Parathyroid adenoma (tissue), 2 donors: ENCODE measurements around the gene ST14.

Experiments used
- H2AFZ ChIP-seq: fragments of 300-600 bp; sonication (generic); one replicate; pipeline ENCODE4 v1.7.0; 2017; ENCODE audit warnings: antibody characterized with exemption, mild to moderate bottlenecking
- H3K27ac ChIP-seq: fragments of 300-600 bp; sonication (generic); one replicate; pipeline ENCODE4 v1.7.0; 2017
- H3K27me3 ChIP-seq: fragments of 300-600 bp; sonication (generic); one replicate; pipeline ENCODE4 v1.7.0; 2017; ENCODE audit warnings: low read length; ENCODE audit not compliant: control insufficient read depth, insufficient read depth
- H3K36me3 ChIP-seq: fragments of 300-600 bp; sonication (generic); one replicate; pipeline ENCODE4 v1.7.0; 2017; ENCODE audit warnings: low read length; ENCODE audit not compliant: control insufficient read depth, insufficient read depth
- H3K4me1 ChIP-seq: fragments of 300-600 bp; sonication (generic); one replicate; pipeline ENCODE4 v1.7.0; 2017; ENCODE audit warnings: control low read depth
- H3K4me2 ChIP-seq: fragments of 300-600 bp; sonication (generic); one replicate; pipeline ENCODE4 v1.7.0; 2017; ENCODE audit warnings: low read length
- H3K4me3 ChIP-seq: fragments of 300-600 bp; sonication (generic); one replicate; pipeline ENCODE4 v1.7.0; 2017; ENCODE audit warnings: low read depth, low read length
- H3K79me2 ChIP-seq: fragments of 300-600 bp; sonication (generic); one replicate; pipeline ENCODE4 v1.7.0; 2017; ENCODE audit warnings: control low read depth
- H3K9ac ChIP-seq: fragments of 300-600 bp; sonication (generic); one replicate; pipeline ENCODE4 v1.7.0; 2017; ENCODE audit warnings: mild to moderate bottlenecking
- H3K9me3 ChIP-seq: fragments of 300-600 bp; sonication (generic); one replicate; pipeline ENCODE4 v1.7.0; 2017; ENCODE audit warnings: low read length; ENCODE audit not compliant: control insufficient read depth
- TF ChIP-seq, protein P1 (sequence below): fragments of 300-600 bp; sonication (generic); IDR thresholded peaks from one replicate; pipeline ENCODE4 v1.7.0; 2017; ENCODE audit warnings: antibody characterized with exemption, mild to moderate bottlenecking
- donor health status: primary hyperparathyroidism.

ST14 gene

DNA sequence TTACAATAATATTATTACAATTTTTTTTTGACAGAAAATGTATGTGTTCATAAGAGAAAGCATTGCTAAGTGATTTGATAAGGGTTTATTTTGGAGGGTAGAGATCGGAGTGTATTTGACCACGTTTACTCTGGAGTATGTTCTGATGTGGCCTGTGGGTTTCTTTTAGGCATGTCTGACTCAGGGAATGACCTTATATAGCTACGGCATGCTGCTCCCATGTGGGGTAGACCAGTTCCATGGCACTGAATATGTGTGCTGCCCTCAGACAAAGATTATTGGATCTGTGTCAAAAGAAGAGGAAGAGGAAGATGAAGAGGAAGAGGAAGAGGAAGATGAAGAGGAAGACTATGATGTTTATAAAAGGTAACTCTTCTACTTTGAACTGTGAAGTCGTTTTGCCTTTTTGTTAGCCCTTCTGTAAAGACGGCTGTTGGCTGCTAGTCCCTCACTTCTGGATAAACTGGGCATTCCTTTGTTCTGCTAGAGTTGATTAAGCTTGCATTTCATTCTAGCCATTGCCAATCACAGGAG, 38.1 kb upstream of the ST14 start:
- H3K4me2 ChIP-seq = no peak overlapping the region
- TF ChIP-seq, protein P1, sequence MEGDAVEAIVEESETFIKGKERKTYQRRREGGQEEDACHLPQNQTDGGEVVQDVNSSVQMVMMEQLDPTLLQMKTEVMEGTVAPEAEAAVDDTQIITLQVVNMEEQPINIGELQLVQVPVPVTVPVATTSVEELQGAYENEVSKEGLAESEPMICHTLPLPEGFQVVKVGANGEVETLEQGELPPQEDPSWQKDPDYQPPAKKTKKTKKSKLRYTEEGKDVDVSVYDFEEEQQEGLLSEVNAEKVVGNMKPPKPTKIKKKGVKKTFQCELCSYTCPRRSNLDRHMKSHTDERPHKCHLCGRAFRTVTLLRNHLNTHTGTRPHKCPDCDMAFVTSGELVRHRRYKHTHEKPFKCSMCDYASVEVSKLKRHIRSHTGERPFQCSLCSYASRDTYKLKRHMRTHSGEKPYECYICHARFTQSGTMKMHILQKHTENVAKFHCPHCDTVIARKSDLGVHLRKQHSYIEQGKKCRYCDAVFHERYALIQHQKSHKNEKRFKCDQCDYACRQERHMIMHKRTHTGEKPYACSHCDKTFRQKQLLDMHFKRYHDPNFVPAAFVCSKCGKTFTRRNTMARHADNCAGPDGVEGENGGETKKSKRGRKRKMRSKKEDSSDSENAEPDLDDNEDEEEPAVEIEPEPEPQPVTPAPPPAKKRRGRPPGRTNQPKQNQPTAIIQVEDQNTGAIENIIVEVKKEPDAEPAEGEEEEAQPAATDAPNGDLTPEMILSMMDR = no peak
- H3K27me3 ChIP-seq = no peaks in the 10 kb centered on the region
- H3K36me3 ChIP-seq = no peaks in the 10 kb centered on the region
- H3K9ac ChIP-seq = no peak overlapping the region
- H3K9me3 ChIP-seq = no peaks in the 10 kb centered on the region
- no peak overlapping the region for H2AFZ ChIP-seq
- H3K4me3 ChIP-seq = no peak overlapping the region
- H3K79me2 ChIP-seq = no peaks in the 10 kb centered on the region
- no peaks in the 10 kb centered on the region for H3K4me1 ChIP-seq
- no peak overlapping the region for H3K27ac ChIP-seq

DNA sequence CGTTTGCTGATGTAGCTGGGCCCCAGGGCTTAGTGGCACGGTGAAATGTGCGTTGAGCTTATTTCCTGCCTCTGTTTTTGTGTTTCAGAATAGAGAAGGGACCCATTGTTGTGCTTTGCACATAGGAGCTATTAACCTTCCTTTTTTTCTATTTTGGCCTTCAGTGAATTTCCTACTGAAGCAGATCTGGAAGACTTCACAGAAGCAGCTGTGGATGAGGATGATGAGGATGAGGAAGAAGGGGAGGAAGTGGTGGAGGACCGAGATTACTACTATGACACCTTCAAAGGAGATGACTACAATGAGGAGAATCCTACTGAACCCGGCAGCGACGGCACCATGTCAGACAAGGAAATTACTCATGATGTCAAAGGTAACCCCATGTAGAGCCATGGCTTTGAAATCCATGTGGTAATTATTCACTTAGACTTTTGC, 37.4 kb upstream of the ST14 start:
- H3K9ac ChIP-seq = no peak overlapping the region
- no peak overlapping the region for H3K27ac ChIP-seq
- H3K27me3 ChIP-seq = no peaks in the 10 kb centered on the region
- no peak overlapping the region for H3K4me3 ChIP-seq
- H3K79me2 ChIP-seq = no peaks in the 10 kb centered on the region
- H2AFZ ChIP-seq = no peak overlapping the region
- TF ChIP-seq, protein P1 = no peak
- H3K4me2 ChIP-seq = no peak overlapping the region
- no peaks in the 10 kb centered on the region for H3K36me3 ChIP-seq
- H3K9me3 ChIP-seq = no peaks in the 10 kb centered on the region
- H3K4me1 ChIP-seq = no peaks in the 10 kb centered on the region

DNA sequence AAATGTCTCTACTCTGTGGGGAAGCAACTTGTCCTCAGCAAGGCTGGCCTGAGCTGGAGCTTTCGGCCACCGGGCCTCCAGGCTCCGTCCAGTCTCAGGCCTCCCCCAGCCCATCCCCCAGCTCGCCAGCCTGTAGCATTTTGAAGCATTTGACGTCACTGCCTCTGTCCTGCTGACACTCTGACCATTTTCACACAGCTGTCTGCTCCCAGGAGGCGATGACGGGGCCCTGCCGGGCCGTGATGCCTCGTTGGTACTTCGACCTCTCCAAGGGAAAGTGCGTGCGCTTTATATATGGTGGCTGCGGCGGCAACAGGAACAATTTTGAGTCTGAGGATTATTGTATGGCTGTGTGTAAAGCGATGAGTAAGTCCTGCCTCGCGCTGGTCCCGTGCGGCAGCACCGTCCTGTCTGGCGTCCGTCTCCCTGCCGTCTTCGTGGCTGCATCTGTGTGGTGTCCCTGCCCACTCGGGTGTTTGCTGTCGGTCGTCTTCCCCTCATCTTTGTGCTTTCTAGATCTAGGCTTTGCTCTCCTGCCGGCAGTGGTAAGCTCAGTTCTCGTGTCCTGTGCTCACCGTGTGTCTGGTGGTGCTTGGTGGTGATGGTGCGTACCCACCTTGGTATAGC, 36.1 kb upstream of the ST14 start:
- no peak overlapping the region for H3K9ac ChIP-seq
- TF ChIP-seq, protein P1 = no peak
- H3K79me2 ChIP-seq = no peaks in the 10 kb centered on the region
- no peaks in the 10 kb centered on the region for H3K4me1 ChIP-seq
- no peak overlapping the region for H3K4me2 ChIP-seq
- H3K27me3 ChIP-seq = no peaks in the 10 kb centered on the region
- H3K9me3 ChIP-seq = no peaks in the 10 kb centered on the region
- no peaks in the 10 kb centered on the region for H3K36me3 ChIP-seq
- H3K27ac ChIP-seq = no peak overlapping the region
- H3K4me3 ChIP-seq = no peak overlapping the region
- no peak overlapping the region for H2AFZ ChIP-seq

DNA sequence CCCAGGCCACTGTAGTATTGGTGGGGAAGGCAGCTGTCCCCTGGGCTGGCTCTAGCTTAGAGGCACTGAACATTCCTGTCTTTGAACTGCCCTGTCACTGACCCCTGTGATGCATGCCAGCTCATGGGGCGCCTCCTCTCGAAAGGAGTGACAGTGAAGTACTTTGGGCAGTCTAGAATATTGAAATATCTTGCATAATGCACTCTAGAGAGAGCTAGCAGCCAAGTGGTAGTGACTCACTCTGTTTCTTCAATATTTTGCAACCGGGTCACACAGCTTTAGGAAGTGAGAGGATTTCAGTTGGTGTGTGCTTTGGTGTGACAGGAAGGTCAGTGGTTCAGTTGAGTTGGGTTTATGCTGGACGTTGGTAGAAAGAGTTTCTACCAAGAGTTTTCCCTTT, 35.5 kb upstream of the ST14 start:
- Histone ChIP-seq H3K9me3 (no peaks in the 10 kb centered on the region), H3K4me1 (no peaks in the 10 kb centered on the region), H3K9ac (no peak overlapping the region), H3K36me3 (no peaks in the 10 kb centered on the region), H3K27me3 (no peaks in the 10 kb centered on the region), H3K79me2 (no peaks in the 10 kb centered on the region), H3K4me3 (no peak overlapping the region), H3K27ac (no peak overlapping the region), H2AFZ (no peak overlapping the region), H3K4me2 (no peak overlapping the region)
- TF ChIP-seq, protein P1 = no peak

DNA sequence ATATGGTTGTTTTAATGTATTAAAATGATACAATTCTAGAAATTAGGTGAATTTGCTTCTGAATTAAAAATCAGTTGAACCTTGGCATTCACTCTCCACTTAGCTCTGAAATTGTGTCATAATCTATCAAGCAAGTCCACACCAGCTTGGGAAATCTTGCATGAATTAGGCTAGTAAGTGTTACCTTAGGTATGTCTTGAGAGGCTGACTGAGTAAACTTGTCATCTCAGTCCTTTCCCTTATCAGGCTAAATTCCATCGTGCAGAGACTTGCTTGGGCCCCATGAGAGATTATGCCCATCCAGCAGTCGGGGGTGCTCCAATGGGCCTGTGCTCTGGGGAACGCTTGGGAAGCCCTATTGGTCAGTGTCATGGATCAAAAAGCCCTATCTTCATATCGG, 33.9 kb upstream of the ST14 start:
- H2AFZ ChIP-seq = no peak overlapping the region
- no peaks in the 10 kb centered on the region for H3K9me3 ChIP-seq
- no peak overlapping the region for H3K4me3 ChIP-seq
- no peaks in the 10 kb centered on the region for H3K36me3 ChIP-seq
- H3K27me3 ChIP-seq = no peaks in the 10 kb centered on the region
- no peak overlapping the region for H3K4me2 ChIP-seq
- TF ChIP-seq, protein P1 = no peak
- no peaks in the 10 kb centered on the region for H3K79me2 ChIP-seq
- H3K9ac ChIP-seq = no peak overlapping the region
- H3K27ac ChIP-seq = no peak overlapping the region
- H3K4me1 ChIP-seq = no peaks in the 10 kb centered on the region
